Calu3 (cell line): ENCODE results near the gene PPEF2. TPM values are rescaled to one million over a fixed set of nuclear protein-coding genes. Genes with fewer than 3 reads are reported as not detected.
"Not testable (repeated sequence)": the region's sequence is repeated elsewhere in the genome, so short reads cannot be mapped to it uniquely, and the experiment has no call there.

Experiments
- BruUV-seq: library from RNA; stranded (reverse); fragments of 400-500 nt; replicated peaks from 2 replicates; lab custom pipeline; 2021; lab: Mats Ljungman, UMichigan
- CTCF ChIA-PET: fragments of 300-600 bp; sonication (Branson Sonifier 250); formaldehyde crosslinking; loops from one replicate; lab custom pipeline; 2022; ENCODE audit warnings: antibody characterized with exemption; lab: Charles Lee
- DNase-seq: peaks from one replicate; pipeline ENCODE4 v3.0.0; 2022
- H3K27ac Mint-ChIP-seq: one replicate; pipeline ENCODE4 v1.8.0; 2022; ENCODE audit warnings: mixed read lengths; ENCODE audit not compliant: unreplicated experiment
- H3K27me3 Mint-ChIP-seq: one replicate; pipeline ENCODE4 v1.8.0; 2022; ENCODE audit warnings: mixed read lengths; ENCODE audit not compliant: unreplicated experiment
- H3K36me3 Mint-ChIP-seq: one replicate; pipeline ENCODE4 v1.8.0; 2022; ENCODE audit warnings: mild to moderate bottlenecking, moderate library complexity, mixed read lengths; ENCODE audit not compliant: insufficient read depth, unreplicated experiment
- H3K4me1 Mint-ChIP-seq: one replicate; pipeline ENCODE4 v1.8.0; 2022; ENCODE audit warnings: mild to moderate bottlenecking, low read depth, mixed read lengths; ENCODE audit not compliant: unreplicated experiment
- H3K4me3 Mint-ChIP-seq: one replicate; pipeline ENCODE4 v1.8.0; 2022; ENCODE audit warnings: mild to moderate bottlenecking, low read depth, moderate library complexity, mixed read lengths; ENCODE audit not compliant: unreplicated experiment
- H3K9me3 Mint-ChIP-seq: one replicate; pipeline ENCODE4 v1.8.0; 2022; ENCODE audit warnings: low read depth, mixed read lengths; ENCODE audit not compliant: unreplicated experiment
- intact Hi-C: fragments of 100-400 bp; cut with micrococcal nuclease; formaldehyde crosslinking; loops from one replicate; pipeline ENCODE4 v1.10.0; 2022; ENCODE audit not compliant: unreplicated experiment
- total RNA-seq: library from RNA; stranded (reverse); gene quantifications from 2 replicates; pipeline ENCODE4 v1.2.3, GENCODE V29; 2022
- TF ChIP-seq, protein P1 (sequence below): fragments of 200-600 bp; IDR thresholded peaks from one replicate; pipeline ENCODE4 v1.8.0; 2022; ENCODE audit warnings: antibody characterized with exemption; ENCODE audit not compliant: unreplicated experiment

Gene PPEF2
- total RNA-seq, 1 experiment from 2014 or later, result not detected

DNA sequence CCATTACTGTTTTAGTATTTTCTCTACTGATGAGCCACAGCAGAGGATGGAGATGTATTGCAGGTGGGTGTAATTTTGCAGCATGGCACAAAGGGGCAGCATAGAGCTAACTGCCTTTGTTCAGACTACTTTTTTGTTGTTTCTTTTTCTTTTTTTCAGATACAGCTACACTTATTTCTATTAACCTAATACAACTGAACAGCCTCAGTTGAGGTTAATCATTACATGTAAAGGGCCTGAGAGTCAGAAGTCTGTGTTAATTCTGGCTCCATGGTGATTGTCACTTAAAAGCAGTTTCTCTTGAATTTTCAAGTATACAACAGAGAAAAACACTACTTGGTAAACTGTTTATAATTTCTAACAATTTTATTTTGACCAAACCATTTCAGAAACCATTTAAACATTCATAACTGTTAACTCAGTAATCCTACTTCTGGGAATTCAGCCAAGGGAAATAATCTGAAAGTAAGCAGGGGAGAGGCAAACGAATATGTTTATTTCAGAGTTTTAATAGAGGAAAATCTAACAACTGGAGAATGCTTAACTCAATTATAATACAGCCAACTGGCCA lies 13.9 kb upstream of the PPEF2 start:
- DNase-seq, result peak; percentile 32
- H3K4me3 Mint-ChIP-seq, result no peak overlapping the region
- no peaks in the 10 kb centered on the region for H3K27me3 Mint-ChIP-seq
- no peaks in the 10 kb centered on the region for H3K9me3 Mint-ChIP-seq
- no peaks in the 10 kb centered on the region for H3K36me3 Mint-ChIP-seq
- CTCF ChIA-PET, result interaction anchor here (0.6 to 1.3 kb wide), 6 partner anchors 11 to 505 kb away, joined by 3 to 6 read pairs (median 3); no protein-coding TSS in a partner anchor
- no peak overlapping the region for H3K27ac Mint-ChIP-seq
- no peaks in the 10 kb centered on the region for H3K4me1 Mint-ChIP-seq
- intact Hi-C loops, result no loop called here
- no TSS peak for BruUV-seq
- TF ChIP-seq, protein P1, sequence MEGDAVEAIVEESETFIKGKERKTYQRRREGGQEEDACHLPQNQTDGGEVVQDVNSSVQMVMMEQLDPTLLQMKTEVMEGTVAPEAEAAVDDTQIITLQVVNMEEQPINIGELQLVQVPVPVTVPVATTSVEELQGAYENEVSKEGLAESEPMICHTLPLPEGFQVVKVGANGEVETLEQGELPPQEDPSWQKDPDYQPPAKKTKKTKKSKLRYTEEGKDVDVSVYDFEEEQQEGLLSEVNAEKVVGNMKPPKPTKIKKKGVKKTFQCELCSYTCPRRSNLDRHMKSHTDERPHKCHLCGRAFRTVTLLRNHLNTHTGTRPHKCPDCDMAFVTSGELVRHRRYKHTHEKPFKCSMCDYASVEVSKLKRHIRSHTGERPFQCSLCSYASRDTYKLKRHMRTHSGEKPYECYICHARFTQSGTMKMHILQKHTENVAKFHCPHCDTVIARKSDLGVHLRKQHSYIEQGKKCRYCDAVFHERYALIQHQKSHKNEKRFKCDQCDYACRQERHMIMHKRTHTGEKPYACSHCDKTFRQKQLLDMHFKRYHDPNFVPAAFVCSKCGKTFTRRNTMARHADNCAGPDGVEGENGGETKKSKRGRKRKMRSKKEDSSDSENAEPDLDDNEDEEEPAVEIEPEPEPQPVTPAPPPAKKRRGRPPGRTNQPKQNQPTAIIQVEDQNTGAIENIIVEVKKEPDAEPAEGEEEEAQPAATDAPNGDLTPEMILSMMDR, result peak; percentile 49

DNA sequence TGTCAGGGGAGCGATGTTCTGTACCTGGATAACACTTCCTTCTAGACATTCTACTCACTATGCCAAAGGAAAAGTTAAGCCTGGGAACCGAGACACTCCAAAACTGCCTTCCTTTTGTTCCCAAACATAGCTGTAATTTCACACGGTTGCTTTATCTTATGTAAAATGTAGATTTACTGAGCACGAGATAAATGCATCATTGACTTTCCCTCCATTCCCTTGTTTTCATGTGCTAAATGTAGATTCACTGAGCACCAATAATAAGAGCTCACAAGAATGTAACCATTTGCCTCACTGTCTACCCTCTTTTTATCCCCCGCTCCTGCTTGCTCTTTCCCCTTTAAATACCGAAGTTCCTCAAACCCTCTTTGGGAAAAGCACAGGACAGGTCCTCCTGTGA lies 10.7 kb upstream of the PPEF2 start:
- Mint-ChIP-seq H3K36me3 (no peaks in the 10 kb centered on the region), H3K4me1 (no peaks in the 10 kb centered on the region), H3K27me3 (no peaks in the 10 kb centered on the region), H3K9me3 (no peaks in the 10 kb centered on the region), H3K4me3 (no peak overlapping the region), H3K27ac (no peak overlapping the region)
- no TSS peak for BruUV-seq
- intact Hi-C loops, result no loop called here
- no peak for DNase-seq
- CTCF ChIA-PET, result interaction anchor here (0.8 kb wide), 1 partner anchor 18 kb away, joined by 3 read pairs; no protein-coding TSS in a partner anchor
- TF ChIP-seq, protein P1, result no peak

DNA sequence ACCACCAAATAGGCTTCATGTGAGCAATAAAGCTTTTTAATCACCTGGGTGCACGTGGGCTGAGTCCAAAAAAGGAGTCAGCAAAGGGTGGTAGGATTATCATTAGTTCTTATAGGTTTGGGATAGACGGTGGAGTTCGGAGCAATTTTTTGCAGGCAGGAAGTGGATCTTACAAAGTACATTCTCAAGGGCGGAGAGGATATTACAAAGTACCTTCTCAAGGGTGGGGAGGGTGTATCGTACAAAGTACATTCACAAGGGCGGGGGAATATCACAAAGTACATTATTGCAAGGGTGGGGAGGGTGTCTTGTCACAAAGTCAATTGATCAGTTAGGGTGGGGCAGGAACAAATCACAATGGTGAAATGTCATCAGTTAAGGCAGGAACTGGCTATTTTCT lies 8.6 kb upstream of the PPEF2 start:
- H3K4me3 Mint-ChIP-seq, intact Hi-C loops, H3K27me3 Mint-ChIP-seq, BruUV-seq, DNase-seq, H3K4me1 Mint-ChIP-seq, H3K36me3 Mint-ChIP-seq, CTCF ChIA-PET, H3K9me3 Mint-ChIP-seq, H3K27ac Mint-ChIP-seq: not testable (repeated sequence)

DNA sequence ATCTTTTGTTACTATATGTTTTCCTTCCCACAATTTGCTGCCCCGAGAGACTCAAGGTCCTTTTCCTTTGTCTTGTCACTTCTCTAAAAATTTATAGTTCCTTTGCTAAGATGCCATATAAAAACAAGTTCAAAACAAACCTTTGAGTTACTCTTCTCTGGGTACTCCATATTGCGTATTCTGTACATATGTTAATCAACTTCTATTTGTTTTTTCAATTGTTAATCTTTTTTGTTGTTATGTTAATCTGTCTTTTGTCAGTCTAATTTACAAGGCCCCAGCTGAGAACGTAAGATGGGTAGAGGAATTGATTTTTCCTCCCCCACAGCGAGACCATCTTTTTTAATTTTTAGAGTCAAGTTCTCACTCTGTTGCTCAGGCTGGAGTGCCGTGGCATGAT lies 7.2 kb upstream of the PPEF2 start:
- intact Hi-C loops, result no loop called here
- Mint-ChIP-seq H3K27ac (no peak overlapping the region), H3K4me1 (no peaks in the 10 kb centered on the region), H3K9me3 (no peaks in the 10 kb centered on the region), H3K4me3 (no peak overlapping the region), H3K36me3 (no peaks in the 10 kb centered on the region), H3K27me3 (no peaks in the 10 kb centered on the region)
- TF ChIP-seq, protein P1, result no peak
- CTCF ChIA-PET, result interaction anchor here (1.0 kb wide), 1 partner anchor 13 kb away, joined by 3 read pairs; no protein-coding TSS in a partner anchor
- BruUV-seq, result no TSS peak
- no peak for DNase-seq

DNA sequence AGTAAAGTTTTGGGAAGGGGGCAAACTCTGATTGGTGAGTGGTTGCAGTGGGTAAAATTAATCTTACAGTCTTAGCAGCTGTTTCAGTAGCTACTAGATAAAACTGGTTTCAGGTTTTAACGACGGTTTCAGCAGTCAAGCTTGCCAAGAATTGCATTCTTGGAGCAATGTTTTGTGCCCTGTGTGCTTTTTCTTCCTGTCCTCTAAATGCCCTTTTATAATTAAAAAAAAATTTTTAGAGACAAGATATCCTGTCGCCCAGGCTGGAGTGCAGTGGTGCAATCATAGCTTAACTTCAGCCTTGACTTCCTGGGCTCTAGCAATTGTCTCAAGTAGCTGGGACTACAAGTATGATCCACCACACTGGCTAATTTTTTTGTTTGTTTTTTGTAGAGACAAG lies 6.3 kb upstream of the PPEF2 start:
- no peak for DNase-seq
- TF ChIP-seq, protein P1, result no peak
- CTCF ChIA-PET, result no interaction called here
- H3K9me3 Mint-ChIP-seq, result no peaks in the 10 kb centered on the region
- no peaks in the 10 kb centered on the region for H3K4me1 Mint-ChIP-seq
- no peak overlapping the region for H3K4me3 Mint-ChIP-seq
- H3K27me3 Mint-ChIP-seq, result no peaks in the 10 kb centered on the region
- intact Hi-C loops, result no loop called here
- BruUV-seq, result no TSS peak
- H3K27ac Mint-ChIP-seq, result no peak overlapping the region
- H3K36me3 Mint-ChIP-seq, result no peaks in the 10 kb centered on the region
